HG02678 (cell line): ENCODE data around the gene MAML3.
"Not testable (repeated sequence)": the region's sequence is repeated elsewhere in the genome, so short reads cannot be mapped to it uniquely, and the experiment has no call there.

ENCODE experiments used
- ATAC-seq: cut with Tn5 transposase; IDR thresholded peaks from one replicate; pipeline ENCODE4 v1.9.1; 2021; ENCODE audit warnings: mild to moderate bottlenecking, moderate library complexity; ENCODE audit not compliant: unreplicated experiment

Gene MAML3

DNA sequence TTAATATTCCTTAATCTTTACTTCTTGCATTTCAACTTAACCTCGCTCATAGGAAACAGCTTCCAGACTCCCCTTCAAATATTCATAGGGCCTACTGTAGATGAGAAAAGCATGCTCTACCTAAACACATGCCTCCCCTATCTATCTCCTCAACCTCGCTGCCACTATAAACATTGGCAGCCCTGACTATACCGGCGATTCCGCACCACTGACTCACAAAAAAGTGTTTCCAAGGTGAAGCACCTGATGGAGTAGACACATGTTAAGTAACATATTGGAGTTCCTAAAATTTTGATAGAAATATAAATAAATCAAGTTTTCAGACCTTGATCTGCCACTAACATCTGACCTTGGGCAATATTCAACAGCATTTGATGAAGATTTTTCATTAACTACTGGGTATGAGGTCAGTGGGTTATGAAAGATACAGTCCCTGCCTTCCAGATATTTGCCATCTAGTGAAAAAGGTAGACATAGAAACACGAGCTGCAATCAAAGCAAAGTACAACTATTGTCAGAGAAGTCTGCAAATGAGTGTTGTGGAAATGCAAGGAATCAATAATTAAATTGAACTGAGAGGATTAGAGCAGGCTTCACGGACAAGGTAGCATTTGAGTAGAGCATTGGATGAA is 184.2 kb downstream of the MAML3 start:
- ATAC-seq, result no peak

DNA sequence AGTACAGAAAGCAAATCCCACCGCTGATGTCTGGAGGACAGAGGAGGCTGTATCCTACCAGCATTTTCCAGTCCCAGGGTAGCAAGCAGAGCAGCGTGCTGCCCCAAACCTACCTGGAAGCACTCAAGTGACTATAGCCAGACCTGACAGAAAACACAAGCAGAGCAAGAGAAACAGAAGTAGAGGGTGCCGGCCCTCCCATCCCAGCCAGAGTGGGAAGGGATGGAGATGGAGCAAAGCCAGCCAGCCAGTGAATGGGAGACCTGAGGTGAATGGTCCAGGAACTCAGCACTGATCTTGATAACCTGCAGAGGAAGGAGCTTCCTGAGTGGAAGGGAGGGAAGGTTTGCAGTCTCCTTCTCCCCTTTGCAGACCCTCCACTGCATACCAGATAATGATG is 185.2 kb downstream of the MAML3 start:
- ATAC-seq, result no peak

DNA sequence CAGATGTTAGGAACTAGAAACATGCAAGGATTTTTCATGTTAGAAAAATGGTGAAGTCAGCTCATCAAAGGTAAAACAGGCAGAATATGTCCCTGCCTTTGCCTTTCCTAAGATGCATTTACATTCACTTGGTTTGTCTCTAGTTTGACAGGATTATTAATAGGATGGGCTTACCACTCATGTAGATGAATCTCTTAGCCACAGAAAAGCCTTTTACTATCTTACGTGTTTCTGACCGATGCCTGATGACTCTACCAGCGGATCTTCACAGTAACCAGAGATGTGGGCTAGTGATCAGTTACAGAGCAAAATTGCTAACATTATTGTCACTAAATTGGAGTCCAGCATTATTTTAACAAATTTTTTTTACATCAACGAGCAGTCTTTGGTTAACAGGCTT is 187.6 kb downstream of the MAML3 start:
- ATAC-seq, result no peak

DNA sequence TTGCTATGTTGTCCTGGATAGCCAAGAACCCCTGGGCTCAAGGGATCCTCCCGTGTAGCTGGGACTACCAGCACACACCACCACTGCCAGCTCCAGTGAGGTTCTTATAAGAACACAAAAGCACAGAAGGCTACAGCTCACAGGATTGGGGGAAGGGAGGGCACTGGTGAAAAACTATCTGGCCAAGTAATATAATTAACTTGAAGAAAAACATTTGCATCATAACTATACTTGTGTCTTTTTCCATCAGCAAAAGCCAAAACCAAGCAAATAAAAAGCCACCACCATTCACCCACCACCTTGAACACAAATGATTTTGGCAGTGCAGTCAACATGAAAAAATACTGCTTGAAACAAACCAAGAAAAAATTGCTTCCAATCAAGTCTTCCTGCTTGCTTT is 188.2 kb downstream of the MAML3 start:
- no peak for ATAC-seq

DNA sequence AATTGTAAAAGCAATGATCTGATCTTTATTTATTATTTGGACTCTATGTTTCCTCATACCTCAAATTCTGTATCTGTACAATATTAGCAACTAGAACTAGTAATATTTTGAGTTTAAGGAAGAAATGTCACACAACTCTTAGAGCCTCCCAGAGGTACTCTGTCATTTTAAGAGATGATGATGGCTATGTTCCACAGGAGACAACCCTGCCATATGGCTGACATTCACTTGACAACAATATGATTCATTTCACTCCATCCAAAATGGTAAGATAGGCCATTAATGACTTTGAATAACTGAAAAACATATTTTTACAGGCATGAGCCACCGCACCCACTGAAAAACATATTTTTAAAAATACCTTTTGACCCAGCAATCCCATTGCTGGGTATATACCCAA is 190.3 kb downstream of the MAML3 start:
- no peak for ATAC-seq

DNA sequence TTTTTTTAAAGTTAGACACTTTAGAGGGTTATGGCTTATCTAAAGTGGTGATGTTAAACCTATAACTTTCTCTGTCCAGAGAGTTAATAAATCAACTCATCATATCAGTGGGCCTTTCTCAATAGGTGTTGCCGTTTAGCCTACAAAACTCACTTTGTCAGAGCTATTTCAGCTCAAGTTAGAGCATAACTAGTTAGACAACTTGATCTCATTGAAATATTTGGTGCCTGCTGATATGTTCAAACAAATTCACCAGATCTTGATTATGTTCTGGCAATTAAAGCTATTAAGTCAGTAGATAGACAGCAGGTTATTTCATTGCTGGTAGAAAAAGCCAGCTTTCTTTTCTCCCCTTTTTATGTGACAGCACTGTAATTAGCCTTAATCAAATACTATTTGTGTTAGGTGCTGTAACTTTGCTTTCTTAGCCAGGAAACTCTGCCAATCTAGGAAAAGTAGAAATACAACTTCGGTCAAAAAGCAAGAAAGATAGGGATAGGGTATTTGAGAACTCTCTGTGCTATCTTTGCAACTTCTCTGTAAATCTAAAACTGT is 191.8 kb downstream of the MAML3 start:
- no peak for ATAC-seq

DNA sequence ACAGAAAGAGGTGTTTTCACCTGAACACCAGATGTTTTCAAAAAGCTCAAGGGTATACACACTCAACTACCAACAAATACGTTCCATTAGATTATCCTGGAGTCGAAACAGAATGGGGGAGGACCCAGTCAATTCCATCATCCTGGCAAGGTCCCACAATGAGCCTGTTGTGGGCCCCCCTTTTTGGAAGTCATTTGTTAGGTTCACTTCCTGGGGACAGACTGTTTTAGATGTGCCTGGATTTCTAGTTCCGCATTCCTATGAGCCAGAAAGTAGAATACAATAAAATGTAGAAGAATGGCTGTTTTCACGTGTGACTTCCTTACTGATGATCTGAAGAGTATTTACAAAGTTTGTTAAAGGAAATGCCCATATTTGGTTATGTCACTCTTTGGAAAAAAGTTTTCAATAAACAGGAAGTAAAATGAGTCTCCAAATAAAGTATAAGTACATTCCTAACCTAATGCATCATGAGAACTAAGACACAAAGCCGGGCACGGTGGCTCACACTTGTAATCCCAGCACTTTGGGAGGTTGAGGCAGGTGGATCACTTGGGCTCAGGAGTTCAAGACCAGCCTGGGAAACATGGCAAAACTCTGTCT is 192.5 kb downstream of the MAML3 start:
- no peak for ATAC-seq

DNA sequence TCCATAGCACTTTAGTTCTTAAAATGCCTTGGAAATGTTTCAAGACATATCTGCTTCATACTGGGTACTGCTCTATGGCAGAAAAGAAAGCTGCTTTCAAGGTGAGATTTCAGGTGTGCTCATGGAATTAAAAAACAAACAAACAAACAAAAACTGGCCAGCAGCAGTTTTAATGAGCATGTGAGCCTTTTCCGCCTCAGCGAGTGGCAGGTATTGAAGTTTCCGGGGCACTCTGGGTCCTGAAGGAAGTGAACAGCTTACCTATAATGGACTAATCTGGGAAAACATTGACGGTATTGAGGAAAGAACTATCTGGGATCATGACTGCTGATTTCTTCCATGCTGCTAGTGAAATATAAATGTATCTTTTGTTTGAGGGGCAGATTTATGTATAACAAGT is 194.6 kb downstream of the MAML3 start:
- ATAC-seq, result no peak

DNA sequence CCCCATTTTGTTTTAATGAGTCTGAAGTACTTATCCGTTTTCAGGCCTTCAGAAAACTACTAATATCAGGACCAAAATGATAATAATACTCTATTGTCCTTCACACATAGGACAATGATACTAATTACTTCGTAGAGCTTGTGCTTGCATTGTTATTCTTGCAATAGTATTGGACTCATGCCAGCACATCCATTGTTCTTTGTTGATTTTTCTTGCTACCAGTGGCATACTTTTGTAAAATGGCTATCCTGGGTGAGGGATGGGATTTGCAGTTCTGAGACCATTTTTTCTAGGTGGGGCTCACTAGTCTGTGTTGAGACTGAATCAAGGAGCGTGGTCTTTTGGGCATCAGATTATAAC is 195.3 kb downstream of the MAML3 start:
- ATAC-seq, result no peak

DNA sequence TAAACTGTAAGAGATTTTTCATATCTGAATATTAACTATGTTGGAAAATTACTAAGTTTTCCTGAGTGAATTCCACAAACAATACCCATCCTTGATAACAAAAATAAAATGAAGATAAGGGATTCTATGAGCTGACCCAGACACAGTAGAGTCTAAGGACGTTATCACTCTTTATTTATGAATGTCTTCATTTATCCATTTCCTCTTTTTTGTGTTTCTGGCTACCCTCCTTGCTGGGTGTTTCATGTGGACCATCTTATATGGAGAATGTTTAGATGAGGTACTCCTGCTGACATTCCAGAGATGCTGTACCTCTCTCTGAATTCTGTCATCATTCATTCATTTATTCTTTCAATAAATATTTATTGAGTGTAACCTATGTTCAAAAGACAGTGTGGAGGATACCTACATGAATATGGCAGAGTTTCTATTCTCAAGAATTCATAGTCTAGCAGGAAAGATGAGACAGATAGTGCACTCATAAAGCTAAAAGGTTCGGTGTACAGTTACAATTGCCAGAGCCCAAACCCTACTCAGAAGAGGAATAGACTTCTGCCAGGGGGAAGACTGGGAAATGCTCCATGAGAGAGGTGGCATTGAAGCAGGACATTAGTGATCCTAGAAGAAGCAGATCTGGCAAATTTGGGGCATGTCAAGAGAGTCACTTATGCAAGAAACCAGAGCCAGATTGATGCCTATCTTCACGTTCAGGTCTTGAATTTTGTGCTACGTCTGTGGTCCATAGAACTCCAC is 195.8 kb downstream of the MAML3 start:
- ATAC-seq, result no peak

DNA sequence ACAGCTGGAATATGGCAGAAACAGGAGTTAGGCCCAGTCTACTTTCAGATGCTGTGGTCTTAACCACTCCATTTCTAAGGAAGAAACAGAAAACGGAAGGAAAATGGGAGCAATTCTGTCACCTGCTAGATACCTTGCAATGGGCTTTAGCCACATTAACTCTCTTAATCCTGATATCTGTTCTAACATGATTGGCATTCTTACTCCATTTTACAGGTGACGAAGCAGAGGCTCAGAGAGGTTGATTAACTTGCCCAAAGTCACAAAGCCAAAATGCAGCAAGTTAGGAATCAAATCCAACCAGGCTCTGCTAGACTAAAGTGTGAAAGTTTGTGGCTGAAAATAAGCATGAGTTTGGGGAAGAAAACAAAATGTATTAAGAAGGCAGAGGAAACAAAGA is 196.9 kb downstream of the MAML3 start:
- ATAC-seq, result no peak

DNA sequence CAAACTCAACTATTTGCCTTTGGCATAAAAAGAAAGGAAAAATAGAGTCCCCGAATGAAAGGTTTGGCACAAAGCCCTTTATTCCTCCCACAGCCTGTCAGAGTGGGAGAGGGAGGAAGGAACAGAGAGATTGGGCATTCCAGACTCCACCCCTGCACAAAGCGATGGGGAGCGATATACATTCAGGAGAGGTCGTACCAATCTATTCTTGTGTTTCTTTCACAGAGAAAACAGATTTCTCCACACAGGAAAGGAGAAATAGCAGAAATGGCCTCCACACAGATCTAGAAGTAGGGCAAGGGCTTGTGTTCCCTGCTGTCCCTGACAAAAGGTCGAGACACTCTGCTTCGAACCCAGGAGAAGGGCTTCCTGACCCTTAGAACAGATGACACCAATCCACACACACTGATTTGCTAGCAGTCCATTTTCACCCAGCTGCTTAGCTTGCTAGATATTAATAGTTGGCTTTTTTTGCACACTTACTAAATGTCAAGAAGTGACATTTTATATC is 197.4 kb downstream of the MAML3 start:
- no peak for ATAC-seq

DNA sequence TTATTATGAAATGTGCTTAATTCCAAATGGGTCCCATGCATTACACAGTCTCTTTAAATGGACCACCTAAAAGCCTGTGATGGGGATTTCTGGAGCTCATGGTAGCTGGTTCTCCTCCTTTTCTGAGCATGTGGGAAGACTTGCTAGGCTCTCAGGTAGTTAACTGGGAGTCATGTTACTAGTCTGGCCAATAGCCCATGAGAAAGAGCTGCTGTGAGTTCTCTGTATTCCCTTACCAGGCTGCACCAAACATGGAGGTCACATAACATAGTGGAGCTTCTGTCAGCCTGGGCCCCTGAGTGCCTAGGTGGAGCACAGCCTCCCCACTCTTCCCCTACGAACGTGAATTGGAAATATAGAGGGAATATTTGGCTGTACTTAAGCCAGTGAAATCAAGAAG is 198.4 kb downstream of the MAML3 start:
- ATAC-seq, result no peak

DNA sequence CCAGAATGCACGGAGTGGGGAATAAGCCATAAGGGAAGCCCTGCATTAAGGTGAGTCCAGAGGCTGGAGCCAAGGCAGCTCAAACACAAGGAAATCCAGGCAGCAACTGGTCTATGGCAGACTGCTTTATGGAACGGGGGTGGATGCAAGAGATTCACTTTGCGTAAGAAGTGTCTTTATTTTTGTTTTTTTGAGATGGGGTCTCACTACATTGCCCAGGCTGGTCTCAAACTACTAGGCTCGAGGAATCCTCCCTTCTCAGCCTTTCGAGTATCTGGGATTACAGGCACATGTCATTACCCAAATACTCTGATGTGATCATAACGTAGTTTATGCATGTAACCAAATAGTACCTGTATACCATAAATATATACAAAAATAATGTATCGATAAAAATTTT is 199.5 kb downstream of the MAML3 start:
- no peak for ATAC-seq

DNA sequence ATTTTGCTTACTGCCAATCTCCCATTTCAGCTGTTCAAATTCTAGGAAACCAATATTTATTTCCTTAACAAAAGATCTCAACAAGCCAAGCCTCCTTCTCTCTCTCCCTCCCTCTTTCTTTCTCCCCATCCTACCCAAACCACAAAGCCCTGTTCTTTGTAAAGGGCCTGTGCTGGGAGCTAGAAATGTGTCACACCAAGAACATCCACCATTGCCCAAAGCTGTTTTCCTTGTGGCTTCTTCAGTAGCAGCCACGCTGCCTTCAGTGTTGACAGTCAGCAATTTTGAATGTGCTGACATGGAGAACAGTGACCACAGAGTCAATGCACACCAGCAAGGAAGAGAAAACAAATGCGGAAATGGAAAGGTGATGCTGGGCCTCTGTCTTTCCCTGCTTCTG is 203.0 kb downstream of the MAML3 start:
- ATAC-seq, result no peak

DNA sequence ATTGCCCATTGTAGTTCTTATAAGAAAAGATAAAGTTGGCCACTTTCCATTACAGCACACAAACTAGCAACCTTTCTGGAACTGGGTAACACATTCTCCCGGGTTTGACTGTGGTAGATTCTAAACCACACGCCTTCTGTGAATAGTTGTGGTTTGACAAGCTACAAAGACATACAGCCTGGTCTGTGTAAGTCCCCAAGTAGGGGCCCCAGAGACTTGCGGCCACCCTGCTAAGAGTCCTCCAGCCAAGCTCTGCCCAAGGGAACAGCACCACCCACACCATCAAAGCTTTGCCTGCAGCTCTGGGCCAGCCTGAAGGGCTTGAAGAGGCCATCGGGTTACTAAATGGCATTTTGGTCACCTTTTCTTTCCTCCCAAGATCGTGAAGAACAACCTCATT is 203.4 kb downstream of the MAML3 start:
- ATAC-seq, result peak; percentile 97

DNA sequence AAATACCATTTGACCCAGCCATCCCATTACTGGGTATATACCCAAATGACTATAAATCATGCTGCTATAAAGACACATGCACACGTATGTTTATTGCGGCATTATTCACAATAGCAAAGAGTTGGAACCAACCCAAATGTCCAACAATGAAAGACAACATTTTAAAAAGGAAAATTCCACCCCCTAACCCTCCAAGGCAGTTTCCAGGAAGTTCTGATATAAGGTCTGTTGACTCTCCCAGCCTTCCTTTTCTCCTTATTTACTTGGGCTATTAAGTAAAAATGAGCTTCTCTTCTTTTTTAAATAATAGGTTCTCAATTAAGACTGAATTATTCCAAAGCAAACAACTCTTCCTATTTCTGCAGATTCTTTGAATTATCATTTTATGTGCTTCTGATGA is 209.1 kb downstream of the MAML3 start:
- ATAC-seq, result not testable (repeated sequence)

DNA sequence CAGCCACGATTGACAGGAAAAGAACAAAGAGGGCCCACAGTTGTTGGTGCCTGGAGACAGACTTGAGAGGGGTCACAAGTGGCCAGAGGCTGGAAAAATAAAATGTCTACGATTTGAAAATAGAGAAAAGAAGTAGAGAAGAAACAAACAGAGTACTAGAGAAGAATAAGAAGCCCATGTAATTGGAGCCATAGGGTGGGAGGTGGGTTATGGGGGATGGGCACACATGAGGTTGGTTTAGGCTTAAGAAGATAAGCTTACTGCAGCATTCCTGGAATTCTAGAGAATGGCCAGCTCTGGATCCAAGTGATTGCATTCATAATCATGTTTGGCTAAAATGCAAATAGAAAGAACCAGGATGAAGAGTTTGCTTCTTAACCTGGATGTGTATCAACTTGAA is 210.7 kb downstream of the MAML3 start:
- ATAC-seq, result no peak

DNA sequence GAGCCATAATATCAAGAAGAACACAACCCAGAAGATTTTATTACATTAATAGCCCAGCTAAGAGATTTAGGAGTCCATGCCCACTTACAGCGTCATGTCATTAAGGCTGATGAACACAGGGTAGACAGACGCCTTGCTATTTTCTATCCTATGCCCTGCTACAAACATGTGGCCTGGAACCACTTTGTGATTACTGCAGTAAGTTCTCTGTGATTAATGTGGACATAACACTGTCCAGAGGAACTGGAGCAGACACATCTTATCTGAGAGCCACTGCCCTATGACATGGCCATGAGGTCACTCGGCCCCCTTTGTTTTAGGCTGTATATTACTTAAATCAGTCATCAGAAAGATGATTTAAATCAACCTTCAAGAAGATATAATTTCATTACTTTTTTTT is 211.7 kb downstream of the MAML3 start:
- no peak for ATAC-seq

DNA sequence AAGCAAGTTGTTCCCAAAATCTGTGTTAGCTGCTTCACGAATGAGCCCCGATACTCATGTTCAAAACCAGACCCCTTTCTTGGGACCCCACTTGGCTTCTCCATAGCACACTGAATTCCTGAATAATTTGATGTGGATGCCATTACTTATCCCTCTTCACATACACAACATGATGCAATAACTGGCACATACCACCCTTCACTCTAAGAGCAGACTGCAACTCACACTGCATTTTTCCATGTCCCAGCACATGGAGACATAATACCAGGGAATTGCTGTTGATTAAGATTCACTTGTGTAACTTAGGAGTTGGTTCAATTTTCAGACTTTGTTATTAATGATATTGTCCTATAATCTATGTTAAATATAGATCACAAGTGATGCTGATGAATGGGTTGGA is 213.4 kb downstream of the MAML3 start:
- ATAC-seq, result no peak

DNA sequence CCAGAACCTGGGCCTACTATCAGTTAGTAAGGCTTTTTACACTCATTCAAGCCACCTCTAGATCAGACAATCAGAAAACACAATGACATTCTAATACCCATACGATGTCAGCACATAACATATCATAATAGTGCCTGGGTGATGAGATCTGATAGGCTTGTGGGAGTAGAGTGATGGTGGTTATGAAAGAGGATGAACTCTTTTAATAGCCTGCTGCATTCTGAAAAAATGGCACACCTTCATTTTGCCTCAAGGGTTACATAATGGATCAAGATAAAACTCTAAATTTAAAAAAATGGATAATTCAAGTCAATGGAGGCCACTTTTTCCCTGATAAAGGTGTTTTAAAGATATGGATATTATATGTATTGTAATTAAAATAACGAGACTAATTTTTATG is 215.6 kb downstream of the MAML3 start:
- no peak for ATAC-seq

DNA sequence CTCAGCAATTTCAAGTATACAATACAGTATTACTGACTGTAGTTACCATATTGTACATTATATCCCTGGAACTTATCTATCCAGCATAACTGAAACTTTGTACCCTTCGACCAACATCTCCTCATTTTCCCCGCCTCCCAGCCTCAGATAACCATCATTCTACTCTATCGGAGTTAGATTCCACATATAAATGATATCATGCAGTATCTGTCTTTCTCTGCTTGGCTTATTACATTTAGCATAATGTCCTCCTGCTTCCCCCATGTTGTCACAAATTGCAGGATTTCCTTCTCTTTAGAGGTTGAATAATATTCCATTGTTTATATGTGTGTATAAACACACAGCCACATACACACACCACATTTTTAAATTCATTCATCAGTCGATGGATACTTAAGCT is 218.1 kb downstream of the MAML3 start:
- ATAC-seq, result no peak
